ENCODE measurements around the gene DNAJC15. TPM values are rescaled to one million over a fixed set of nuclear protein-coding genes. Genes with fewer than 3 reads are reported as not detected.

Gene DNAJC15
- total RNA-seq, 4 donors from 2014 or later: 11.0 to 18.3 (median 12.5) TPM

- H3K36me3 ChIP-seq: no peaks in the 10 kb centered on the region
- H3K4me3 ChIP-seq (replicated peaks in 1 of 3): no peak overlapping the region
- 82 to 85% methylated on average over 2 of the region's 2 CpGs for WGBS, 2 donors
- TF ChIP-seq POLR2A (IDR thresholded peaks at IDR 0.05): no peak
- no peak for TF ChIP-seq CTCF (IDR thresholded peaks at IDR 0.05)
- no peak overlapping the region for H3K27ac ChIP-seq
- no peaks in the 10 kb centered on the region for H3K27me3 ChIP-seq
- H3K9me3 ChIP-seq: no peaks in the 10 kb centered on the region
- intact Hi-C loops (cut with DNase I): no loop called here
- DNase-seq: no peak
- H3K4me1 ChIP-seq: peaks cover 17 to 34% of the 10 kb centered on the region in 2 donors
These were observed 20.4 kb upstream of the DNAJC15 start for GRCh38 chr13:43003010-43003409.

- Histone ChIP-seq H3K27me3 (no peaks in the 10 kb centered on the region), H3K36me3 (no peaks in the 10 kb centered on the region), H3K27ac (no peak overlapping the region), H3K4me1 (peaks cover 17 to 36% of the 10 kb centered on the region in 2 donors), H3K9me3 (no peaks in the 10 kb centered on the region), H3K4me3 (replicated peaks in 1 of 3) (no peak overlapping the region)
- WGBS, 2 donors: 91 to 99% methylated on average over 6 of the region's 6 CpGs
- TF ChIP-seq CTCF (IDR thresholded peaks at IDR 0.05) (no peak), POLR2A (IDR thresholded peaks at IDR 0.05) (no peak)
- intact Hi-C loops (cut with DNase I): no loop called here
- DNase-seq: no peak
These were observed 19.7 kb upstream of the DNAJC15 start for GRCh38 chr13:43003729-43004128.

GRCh38 chr13:43005460-43006236, 17.7 kb upstream of the DNAJC15 start:
- intact Hi-C loops (cut with DNase I): no loop called here
- H3K27me3 ChIP-seq: no peaks in the 10 kb centered on the region
- peaks cover 17 to 36% of the 10 kb centered on the region in 2 donors for H3K4me1 ChIP-seq
- no peaks in the 10 kb centered on the region for H3K9me3 ChIP-seq
- TF ChIP-seq POLR2A (IDR thresholded peaks at IDR 0.05): no peak
- no peak for TF ChIP-seq CTCF (IDR thresholded peaks at IDR 0.05)
- DNase-seq: no peak
- no peak overlapping the region for H3K4me3 ChIP-seq (replicated peaks in 1 of 3)
- H3K27ac ChIP-seq: peak overlapping the region; percentile 74 to 90 (median 84)
- no peaks in the 10 kb centered on the region for H3K36me3 ChIP-seq
- 98% methylated on average over 3 of the region's 3 CpGs for WGBS, 2 donors

- intact Hi-C loops (cut with DNase I): no loop called here
- TF ChIP-seq CTCF (IDR thresholded peaks at IDR 0.05) (no peak), POLR2A (IDR thresholded peaks at IDR 0.05) (no peak)
- H3K4me1 ChIP-seq: peaks cover 17 to 36% of the 10 kb centered on the region in 2 donors
- H3K27ac ChIP-seq: peak overlapping the region; percentile 16 to 90 (median 84)
- no peaks in the 10 kb centered on the region for H3K36me3 ChIP-seq
- no peaks in the 10 kb centered on the region for H3K27me3 ChIP-seq
- no peak overlapping the region for H3K4me3 ChIP-seq (replicated peaks in 1 of 3)
- no peaks in the 10 kb centered on the region for H3K9me3 ChIP-seq
- DNase-seq: peak; percentile 48
- 34 to 38% methylated on average over 3 of the region's 3 CpGs for WGBS, 2 donors
These were observed 16.3 kb upstream of the DNAJC15 start for GRCh38 chr13:43006893-43007631.

- TF ChIP-seq CTCF (IDR thresholded peaks at IDR 0.05): no peak
- TF ChIP-seq POLR2A (IDR thresholded peaks at IDR 0.05): no peak
- 84 to 86% methylated on average over 3 of the region's 3 CpGs for WGBS, 2 donors
- Histone ChIP-seq H3K27ac (peak overlapping the region in 1 of 3 donors; percentile 90), H3K9me3 (no peaks in the 10 kb centered on the region), H3K36me3 (no peaks in the 10 kb centered on the region), H3K4me1 (peaks cover 17 to 36% of the 10 kb centered on the region in 2 donors), H3K4me3 (replicated peaks in 1 of 3) (no peak overlapping the region), H3K27me3 (no peaks in the 10 kb centered on the region)
- intact Hi-C loops (cut with DNase I): no loop called here
- no peak for DNase-seq
These were observed 14.8 kb upstream of the DNAJC15 start for GRCh38 chr13:43008596-43008995.

All from thyroid gland (tissue), 4 donors.